ENCODE results near the gene PSTPIP1. TPM values are rescaled to one million over a fixed set of nuclear protein-coding genes. Genes with fewer than 3 reads are reported as not detected.

The PSTPIP1 gene
- total RNA-seq, 1 experiment from 2014 or later = 1.2 TPM

GRCh38 chr15:77014132-77015081 is 19.5 kb downstream of the PSTPIP1 start:
- Mint-ChIP-seq H3K27me3 (ENCODE audit: insufficient read depth, unreplicated experiment) (no peaks in the 10 kb centered on the region), H3K4me3 (ENCODE audit: unreplicated experiment) (no peak overlapping the region), H3K4me1 (ENCODE audit: insufficient read depth, unreplicated experiment) (no peaks in the 10 kb centered on the region), H3K27ac (ENCODE audit: low read depth, unreplicated experiment) (peak overlapping the region; percentile 14), H3K9me3 (ENCODE audit: unreplicated experiment) (no peaks in the 10 kb centered on the region), H3K36me3 (ENCODE audit: insufficient read depth, unreplicated experiment) (no peaks in the 10 kb centered on the region)
- ChIA-PET CTCF (interaction anchor here (0.6 kb wide), 1 partner anchor 348 kb away, joined by 3 read pairs; no protein-coding TSS in a partner anchor), POLR2A (no interaction called here)
- DNase-seq (ENCODE audit: unreplicated experiment) = no peak
- intact Hi-C loops (cut with micrococcal nuclease) = no loop called here
- no peak for TF ChIP-seq CTCF (IDR thresholded peaks at IDR 0.05; ENCODE audit: unreplicated experiment)
- no TSS peak for BruUV-seq (replicated peaks)

- no peak for TF ChIP-seq CTCF (IDR thresholded peaks at IDR 0.05; ENCODE audit: unreplicated experiment)
- Mint-ChIP-seq H3K9me3 (ENCODE audit: unreplicated experiment) (no peaks in the 10 kb centered on the region), H3K4me1 (ENCODE audit: insufficient read depth, unreplicated experiment) (no peaks in the 10 kb centered on the region), H3K27ac (ENCODE audit: low read depth, unreplicated experiment) (no peak overlapping the region), H3K4me3 (ENCODE audit: unreplicated experiment) (no peak overlapping the region), H3K27me3 (ENCODE audit: insufficient read depth, unreplicated experiment) (no peaks in the 10 kb centered on the region), H3K36me3 (ENCODE audit: insufficient read depth, unreplicated experiment) (no peaks in the 10 kb centered on the region)
- no TSS peak for BruUV-seq (replicated peaks)
- intact Hi-C loops (cut with micrococcal nuclease) = no loop called here
- DNase-seq (ENCODE audit: unreplicated experiment) = no peak
- CTCF ChIA-PET = no interaction called here
- POLR2A ChIA-PET = no interaction called here
Measured at GRCh38 chr15:77015646-77016320, 20.9 kb downstream of the PSTPIP1 start.

- H3K4me3 Mint-ChIP-seq (ENCODE audit: unreplicated experiment) = no peak overlapping the region
- H3K36me3 Mint-ChIP-seq (ENCODE audit: insufficient read depth, unreplicated experiment) = no peaks in the 10 kb centered on the region
- no peaks in the 10 kb centered on the region for H3K27me3 Mint-ChIP-seq (ENCODE audit: insufficient read depth, unreplicated experiment)
- no peak overlapping the region for H3K27ac Mint-ChIP-seq (ENCODE audit: low read depth, unreplicated experiment)
- POLR2A ChIA-PET = no interaction called here
- intact Hi-C loops (cut with micrococcal nuclease) = no loop called here
- no TSS peak for BruUV-seq (replicated peaks)
- no peaks in the 10 kb centered on the region for H3K9me3 Mint-ChIP-seq (ENCODE audit: unreplicated experiment)
- DNase-seq (ENCODE audit: unreplicated experiment) = no peak
- CTCF ChIA-PET = no interaction called here
- no peak for TF ChIP-seq CTCF (IDR thresholded peaks at IDR 0.05; ENCODE audit: unreplicated experiment)
- no peaks in the 10 kb centered on the region for H3K4me1 Mint-ChIP-seq (ENCODE audit: insufficient read depth, unreplicated experiment)
Measured at GRCh38 chr15:77016321-77016695, 21.4 kb downstream of the PSTPIP1 start.

DNA sequence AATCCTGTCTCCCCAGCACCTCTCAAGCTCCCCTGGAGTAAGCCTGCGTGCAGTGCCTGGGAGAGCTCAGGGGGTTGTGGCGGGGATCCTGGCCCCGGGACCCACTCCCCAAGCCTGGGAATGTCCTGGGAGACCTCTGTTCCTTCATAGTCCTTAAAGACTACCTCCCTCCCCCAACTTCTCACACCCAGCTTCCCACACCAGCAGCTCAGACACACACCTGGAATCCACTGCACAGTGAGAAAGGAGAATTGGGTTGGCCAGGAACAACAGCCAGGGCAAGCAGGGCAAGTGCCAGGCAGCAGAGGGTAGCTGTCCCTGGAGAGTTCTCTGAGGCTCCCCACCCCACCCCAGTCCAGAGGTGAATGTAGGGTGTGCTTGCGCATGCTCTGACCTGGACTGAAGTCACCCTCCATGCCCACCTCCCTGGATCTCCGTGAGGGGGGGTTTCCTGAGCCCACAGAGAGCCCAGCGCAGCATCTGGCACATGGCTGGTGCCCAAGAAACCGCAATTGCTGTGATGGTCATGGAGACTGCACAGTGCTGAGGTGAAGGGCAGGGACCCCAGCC is 22.2 kb downstream of the PSTPIP1 start:
- BruUV-seq (replicated peaks) = no TSS peak
- no peak overlapping the region for H3K4me3 Mint-ChIP-seq (ENCODE audit: unreplicated experiment)

More for the DNA sequence above, 22.2 kb downstream of the PSTPIP1 start:
- H3K4me1 Mint-ChIP-seq (ENCODE audit: insufficient read depth, unreplicated experiment) = peaks cover 5% of the 10 kb centered on the region
- CTCF ChIA-PET = interaction anchor here (1.0 kb wide), 1 partner anchor 101 kb away, joined by 3 read pairs; no protein-coding TSS in a partner anchor
- POLR2A ChIA-PET = no interaction called here
- intact Hi-C loops (cut with micrococcal nuclease) = no loop called here
- no peak overlapping the region for H3K27ac Mint-ChIP-seq (ENCODE audit: low read depth, unreplicated experiment)
- H3K9me3 Mint-ChIP-seq (ENCODE audit: unreplicated experiment) = no peaks in the 10 kb centered on the region
- no peaks in the 10 kb centered on the region for H3K36me3 Mint-ChIP-seq (ENCODE audit: insufficient read depth, unreplicated experiment)
- DNase-seq (ENCODE audit: unreplicated experiment) = no peak
- no peaks in the 10 kb centered on the region for H3K27me3 Mint-ChIP-seq (ENCODE audit: insufficient read depth, unreplicated experiment)
- no peak for TF ChIP-seq CTCF (IDR thresholded peaks at IDR 0.05; ENCODE audit: unreplicated experiment)
